Psoas muscle (tissue), 8 donors: Measurements from ENCODE around the gene ETV3L. TPM values are rescaled to one million over a fixed set of nuclear protein-coding genes. Genes with fewer than 3 reads are reported as not detected.
"Not testable (repeated sequence)": the region's sequence is repeated elsewhere in the genome, so short reads cannot be mapped to it uniquely, and the experiment has no call there.

Experiments
- ATAC-seq, 4 donors: fragments of 200-7000 bp; cut with Tn5 transposase; one replicate each; pipeline ENCODE4 v1.9.1; 2020; ENCODE audit warnings: moderate library complexity in 3 of 4, mild to moderate bottlenecking in 2 of 4
- DNase-seq, 2 donors: peaks; one replicate each; pipeline ENCODE4 v3.0.0-alpha.2; 2020
- H3K27ac ChIP-seq: fragments of 200-600 bp; one replicate; pipeline ENCODE4 v1.8.0; 2022
- H3K27me3 ChIP-seq, 3 donors: fragments of 200-600 bp in 1 of 3; one replicate each; pipeline versions ENCODE4 v1.6.1 to v1.8.0; 2013 to 2022; ENCODE audit warnings: low read length in 2 of 3, mild to moderate bottlenecking in 2 of 3, moderate library complexity in 1 of 3; ENCODE audit not compliant: insufficient read depth in 3 of 3
- H3K36me3 ChIP-seq, 2 donors: fragments of 200-600 bp in 1 of 2; one replicate each; pipeline versions ENCODE4 v1.6.1 to v1.8.0; 2013 to 2022; ENCODE audit warnings: low read depth in 1 of 2, mild to moderate bottlenecking in 1 of 2, moderate library complexity in 1 of 2; ENCODE audit not compliant: insufficient read depth in 1 of 2
- H3K4me1 ChIP-seq: fragments of 200-600 bp; one replicate; pipeline ENCODE4 v1.8.0; 2022
- H3K4me3 ChIP-seq: fragments of 200-600 bp; one replicate; pipeline ENCODE4 v1.8.0; 2022; ENCODE audit warnings: mild to moderate bottlenecking
- H3K9me3 ChIP-seq: fragments of 200-600 bp; one replicate; pipeline ENCODE4 v1.8.0; 2022
- WGBS, 3 donors: extraction: QIAGEN DNeasy Blood & Tissue Kit; methylation state at CpG; one replicate each; pipeline versions ENCODE4 v1.1.6 to v1.1.7; 2013; 5-methylcytosine and 5-hydroxymethylcytosine counted together
- intact Hi-C, 2 donors: fragments of 100-400 bp; cut with DNase I; formaldehyde crosslinking; loops; one replicate each; pipeline versions ENCODE4 v1.11.0 to v1.14.2; 2022
- polyA plus RNA-seq, 3 donors: library from polyadenylated mRNA; stranded (reverse); fragments of 200-250 nt; gene quantifications; one replicate each; pipeline ENCODE4 v1.2.3, GENCODE V29; 2013
- total RNA-seq, 4 donors: library from RNA; stranded (reverse); fragmentation: NEBNext Ultra II Directional in 2 of 4; extraction: Animal tissue kit (Norgen Biotek cat#: 25700) in 2 of 4; gene quantifications; one replicate each; pipeline versions ENCODE4 v1.2.1 to v1.2.4, GENCODE V29; 2021 to 2023
- TF ChIP-seq, protein P1 (sequence below): fragments of 200-600 bp; IDR thresholded peaks from one replicate; pipeline ENCODE4 v1.8.0; 2022; ENCODE audit warnings: antibody characterized with exemption
- donor health status: healthy with polysubstance abuse.
- donor health status: DM: no; HTN: no; CAD: no; lungs with moderate emphysema.
- donor health status: Bipolar disorder and iron deficiency.
- donor health status: healthy.
- donor health status: DM: yes; HTN: yes; CAD: no.
- donor health status: DM: no; HTN: no; CAD: no.
- donor health status: DM: no; HTN: no; CAD: no.
- donor health status: DM: yes; HTN: yes; CAD: no.

The ETV3L gene
- total and polyA plus RNA-seq, 7 donors = not detected

DNA sequence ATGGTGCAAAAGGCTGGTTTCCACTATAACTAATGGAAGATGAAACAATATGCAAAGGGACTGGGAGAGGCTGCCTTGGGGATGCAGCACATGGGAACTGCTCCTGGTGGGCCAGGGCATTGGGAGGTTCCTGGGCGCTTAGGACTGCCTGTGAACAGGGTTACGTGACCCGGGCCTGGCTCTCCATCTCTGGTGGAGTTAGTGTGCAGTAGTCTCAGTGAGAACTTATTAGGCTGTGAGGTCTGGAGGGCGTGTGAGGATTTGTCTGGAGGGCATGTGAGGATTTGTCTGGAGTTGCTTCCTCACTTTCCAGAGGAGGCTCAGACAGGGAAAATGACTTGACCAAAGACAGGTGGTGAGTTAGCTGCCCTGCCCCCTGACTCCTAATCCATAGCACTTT is 1.5 kb upstream of the ETV3L start:
- TF ChIP-seq, protein P1, sequence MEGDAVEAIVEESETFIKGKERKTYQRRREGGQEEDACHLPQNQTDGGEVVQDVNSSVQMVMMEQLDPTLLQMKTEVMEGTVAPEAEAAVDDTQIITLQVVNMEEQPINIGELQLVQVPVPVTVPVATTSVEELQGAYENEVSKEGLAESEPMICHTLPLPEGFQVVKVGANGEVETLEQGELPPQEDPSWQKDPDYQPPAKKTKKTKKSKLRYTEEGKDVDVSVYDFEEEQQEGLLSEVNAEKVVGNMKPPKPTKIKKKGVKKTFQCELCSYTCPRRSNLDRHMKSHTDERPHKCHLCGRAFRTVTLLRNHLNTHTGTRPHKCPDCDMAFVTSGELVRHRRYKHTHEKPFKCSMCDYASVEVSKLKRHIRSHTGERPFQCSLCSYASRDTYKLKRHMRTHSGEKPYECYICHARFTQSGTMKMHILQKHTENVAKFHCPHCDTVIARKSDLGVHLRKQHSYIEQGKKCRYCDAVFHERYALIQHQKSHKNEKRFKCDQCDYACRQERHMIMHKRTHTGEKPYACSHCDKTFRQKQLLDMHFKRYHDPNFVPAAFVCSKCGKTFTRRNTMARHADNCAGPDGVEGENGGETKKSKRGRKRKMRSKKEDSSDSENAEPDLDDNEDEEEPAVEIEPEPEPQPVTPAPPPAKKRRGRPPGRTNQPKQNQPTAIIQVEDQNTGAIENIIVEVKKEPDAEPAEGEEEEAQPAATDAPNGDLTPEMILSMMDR = no peak
- no peaks in the 10 kb centered on the region for H3K4me1 ChIP-seq
- H3K9me3 ChIP-seq = no peaks in the 10 kb centered on the region
- no peak overlapping the region for H3K27ac ChIP-seq
- H3K36me3 ChIP-seq = no peaks in the 10 kb centered on the region
- ATAC-seq (no peak), DNase-seq (no peak)
- intact Hi-C loops = no loop called here
- H3K4me3 ChIP-seq = no peak overlapping the region
- peaks cover 0 to 12% (median 3%) of the 10 kb centered on the region in 3 donors for H3K27me3 ChIP-seq
- 77 to 95% (median 85%) methylated on average over 4 of the region's 4 CpGs for WGBS, 3 donors

DNA sequence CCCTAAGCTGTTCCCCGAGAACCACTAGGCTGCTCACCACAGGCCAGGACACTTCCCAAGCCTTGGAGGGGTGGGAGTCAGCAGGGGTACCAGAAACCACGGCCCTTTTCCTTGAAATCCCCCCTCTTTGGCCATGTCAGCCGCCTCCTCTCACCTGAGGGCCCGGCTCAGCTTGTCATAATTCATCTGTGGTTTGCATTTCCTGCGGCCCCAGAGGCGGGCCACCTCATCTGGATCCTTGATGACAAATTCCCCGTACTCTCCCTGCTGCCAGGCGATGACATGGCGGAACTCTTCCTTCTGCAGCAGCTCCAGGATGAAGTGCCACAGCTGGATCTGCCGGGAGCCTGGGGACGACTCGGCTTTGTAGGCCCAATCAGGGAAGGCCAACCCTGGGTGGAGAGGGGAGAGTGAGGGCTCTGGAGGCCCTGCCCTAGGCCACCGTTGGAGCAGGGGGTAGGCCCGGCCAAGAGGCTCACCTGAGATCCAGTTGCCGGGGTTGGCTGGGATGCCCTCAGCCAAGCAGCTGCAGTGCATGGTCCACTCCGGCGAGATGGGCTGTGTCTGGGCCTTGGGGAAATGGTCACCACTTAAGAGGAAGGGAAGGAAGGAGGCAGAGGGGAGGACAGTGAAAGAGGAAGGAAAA is 498 bp downstream of the ETV3L start:
- intact Hi-C loops, ATAC-seq: not testable (repeated sequence)
- WGBS, 3 donors = 79 to 83% (median 79%) methylated on average over 13 to 16 of the region's 17 CpGs

DNA sequence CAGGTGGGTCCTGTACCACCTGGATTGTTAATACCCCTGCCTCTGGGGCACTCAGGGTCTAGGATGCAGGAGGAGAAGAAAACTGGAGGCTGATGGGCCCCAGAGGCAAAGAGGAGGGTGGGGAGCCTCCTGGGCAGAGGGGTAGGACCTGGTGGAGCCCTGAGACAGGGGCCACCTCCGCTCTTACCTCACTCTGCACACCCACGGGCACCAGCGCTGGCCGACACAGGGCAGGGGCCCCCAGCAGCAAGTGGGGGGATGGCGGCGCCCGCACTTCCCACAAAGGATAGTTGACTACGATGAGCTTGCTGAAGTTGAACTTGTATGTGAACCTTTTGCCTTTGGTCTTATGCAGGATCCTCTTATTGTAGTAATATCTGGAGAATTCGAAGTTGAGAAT is 1.1 kb downstream of the ETV3L start:
- H3K36me3 ChIP-seq = no peaks in the 10 kb centered on the region
- TF ChIP-seq, protein P1 = no peak
- 87 to 95% (median 93%) methylated on average over 9 of the region's 9 CpGs for WGBS, 3 donors
- no peak for DNase-seq
- no peak for ATAC-seq
- H3K9me3 ChIP-seq = no peaks in the 10 kb centered on the region
- no peak overlapping the region for H3K4me3 ChIP-seq
- H3K4me1 ChIP-seq = no peaks in the 10 kb centered on the region
- H3K27me3 ChIP-seq = no peaks in the 10 kb centered on the region
- no peak overlapping the region for H3K27ac ChIP-seq
- intact Hi-C loops = no loop called here

More for the DNA sequence above, 498 bp downstream of the ETV3L start:
- H3K4me1 ChIP-seq, DNase-seq, H3K36me3 ChIP-seq, H3K4me3 ChIP-seq, H3K27ac ChIP-seq, H3K27me3 ChIP-seq, H3K9me3 ChIP-seq: not testable (repeated sequence)

DNA sequence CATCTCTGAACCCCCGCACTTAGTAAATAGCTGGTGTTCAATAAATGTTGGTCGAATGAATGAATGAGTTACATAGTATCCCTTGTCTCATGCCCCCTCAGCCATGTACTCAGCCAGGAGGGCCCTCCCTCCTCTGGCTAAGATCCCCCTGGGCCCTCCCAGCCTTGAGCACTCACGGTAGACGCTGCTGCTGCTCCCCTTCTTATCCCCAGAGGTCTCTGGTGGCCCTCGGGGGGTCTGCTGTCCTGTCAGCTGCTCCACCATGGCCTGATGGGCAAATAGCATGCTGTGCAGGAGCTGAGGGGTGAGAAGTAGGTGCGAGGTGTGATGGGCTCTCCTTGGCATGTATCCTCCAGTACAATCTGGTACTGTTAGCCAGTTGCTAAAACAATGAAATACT is 1.9 kb downstream of the ETV3L start:
- intact Hi-C loops = no loop called here
- Histone ChIP-seq H3K36me3 (no peaks in the 10 kb centered on the region), H3K27ac (no peak overlapping the region), H3K9me3 (no peaks in the 10 kb centered on the region), H3K4me1 (no peaks in the 10 kb centered on the region), H3K4me3 (no peak overlapping the region), H3K27me3 (no peaks in the 10 kb centered on the region)
- no peak for ATAC-seq
- TF ChIP-seq, protein P1 = no peak
- no peak for DNase-seq
- 76 to 79% (median 78%) methylated on average over 6 of the region's 6 CpGs for WGBS, 3 donors

DNA sequence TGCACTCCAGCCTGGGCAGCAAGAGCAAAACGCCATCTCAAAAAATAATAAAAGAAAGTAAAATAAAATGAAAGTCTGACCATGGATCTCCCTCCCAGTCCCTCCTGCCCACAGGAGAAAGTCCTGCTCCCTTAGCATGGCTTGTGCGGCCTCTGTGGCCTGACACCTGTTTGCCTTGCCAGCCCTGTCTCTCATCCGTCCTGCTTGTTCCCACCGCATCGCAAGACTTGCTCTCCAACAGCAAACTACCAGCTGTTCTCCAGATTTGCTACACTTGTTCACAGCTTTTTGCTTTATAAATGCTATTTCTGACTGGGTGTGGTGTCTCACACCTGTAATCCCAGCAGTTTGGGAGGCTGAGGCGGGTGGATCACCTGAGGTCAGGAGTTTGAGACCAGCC is 2.7 kb downstream of the ETV3L start:
- Histone ChIP-seq H3K9me3 (no peaks in the 10 kb centered on the region), H3K36me3 (no peaks in the 10 kb centered on the region), H3K4me3 (no peak overlapping the region), H3K27me3 (no peaks in the 10 kb centered on the region), H3K27ac (no peak overlapping the region), H3K4me1 (no peaks in the 10 kb centered on the region)
- no peak for ATAC-seq
- intact Hi-C loops = no loop called here
- WGBS, 3 donors = 54 to 73% (median 61%) methylated on average over 5 to 6 of the region's 6 CpGs
- TF ChIP-seq, protein P1 = no peak
- no peak for DNase-seq
